Stimulated activated CD8-positive, alpha-beta memory T cell treated with anti-CD3 and anti-CD28 coated beads, Interleukin-15, amount 100 ng/mL, for 24 hours (primary cell): ENCODE results near the gene TMEM131.
"Not testable (repeated sequence)": the region's sequence is repeated elsewhere in the genome, so short reads cannot be mapped to it uniquely, and the experiment has no call there.

Experiments
- DNase-seq: peaks from one replicate; pipeline ENCODE4 v3.0.0-alpha.2; 2020; ENCODE audit warnings: low read depth

TMEM131 gene

GRCh38 chr2:97723156-97724072 lies 272.3 kb downstream of the TMEM131 start:
- DNase-seq = no peak

- no peak for DNase-seq
Observed at GRCh38 chr2:97722227-97722626, 273.5 kb downstream of the TMEM131 start.

GRCh38 chr2:97720746-97721145 lies 275.0 kb downstream of the TMEM131 start:
- DNase-seq = no peak

- no peak for DNase-seq
Observed at GRCh38 chr2:97719362-97720155, 276.2 kb downstream of the TMEM131 start.

GRCh38 chr2:97718942-97719341 lies 276.8 kb downstream of the TMEM131 start:
- no peak for DNase-seq

GRCh38 chr2:97718051-97718882 lies 277.5 kb downstream of the TMEM131 start:
- no peak for DNase-seq

GRCh38 chr2:97717613-97717995 lies 278.1 kb downstream of the TMEM131 start:
- no peak for DNase-seq

- no peak for DNase-seq
Observed at GRCh38 chr2:97716695-97717612, 278.8 kb downstream of the TMEM131 start.

GRCh38 chr2:97715951-97716694 lies 279.6 kb downstream of the TMEM131 start:
- no peak for DNase-seq

- DNase-seq = no peak
Observed at GRCh38 chr2:97714950-97715652, 280.6 kb downstream of the TMEM131 start.

- DNase-seq = no peak
Observed at GRCh38 chr2:97714084-97714949, 281.4 kb downstream of the TMEM131 start.

GRCh38 chr2:97713296-97714083 lies 282.3 kb downstream of the TMEM131 start, which contains the start of gene ZAP70:
Gene ZAP70, plus strand, starts transcription at chr2:97713576. Its CDS starts 10,461 bp downstream, at chr2:97724037.
- DNase-seq = no peak

- DNase-seq = no peak
Observed at GRCh38 chr2:97712693-97713295, 283.0 kb downstream of the TMEM131 start.

- not testable (repeated sequence) for DNase-seq
Observed at GRCh38 chr2:97712175-97712574, 283.6 kb downstream of the TMEM131 start.

GRCh38 chr2:97711394-97711711 lies 284.4 kb downstream of the TMEM131 start:
- DNase-seq = no peak

- DNase-seq = no peak
Observed at GRCh38 chr2:97708608-97709007, 287.1 kb downstream of the TMEM131 start.

GRCh38 chr2:97708048-97708380 lies 287.7 kb downstream of the TMEM131 start:
- DNase-seq = no peak
